ENCODE results near the gene PHF14. TPM values are rescaled to one million over a fixed set of nuclear protein-coding genes. Genes with fewer than 3 reads are reported as not detected.

PHF14 gene
- total RNA-seq, 1 donor from 2014 or later: 23.1 TPM

DNA sequence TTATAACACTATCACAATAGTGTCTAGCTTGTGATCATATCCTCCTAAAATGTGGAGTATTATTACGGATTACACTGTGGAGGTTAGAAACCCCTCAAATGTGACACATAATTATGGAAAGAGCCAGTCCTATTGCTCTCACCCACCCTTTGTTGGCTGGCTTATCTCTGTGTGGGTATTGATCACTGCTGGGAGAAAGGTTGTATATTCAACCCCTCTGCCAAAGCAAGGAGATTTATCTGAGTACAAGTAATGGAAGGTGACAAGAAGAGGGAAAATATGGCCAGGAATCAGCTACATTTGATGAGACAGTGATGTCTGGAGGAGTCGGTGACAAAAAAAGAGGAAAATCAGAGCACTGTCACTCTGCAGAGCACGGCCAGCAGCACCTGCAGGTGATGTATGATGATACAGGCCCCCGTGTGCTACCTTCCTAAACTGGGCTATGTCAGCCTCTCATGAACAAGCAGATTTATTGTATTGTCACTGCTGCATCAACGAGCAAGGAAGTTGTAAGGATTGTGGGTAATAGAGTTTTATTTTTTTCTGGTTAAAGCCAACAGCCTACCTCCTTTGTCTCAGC, 235.3 kb downstream of the PHF14 start:
- H3K27me3 Mint-ChIP-seq (ENCODE audit: low read depth): no peaks in the 10 kb centered on the region
- H3K36me3 Mint-ChIP-seq (ENCODE audit: low read depth): no peaks in the 10 kb centered on the region
- no peak overlapping the region for H3K27ac Mint-ChIP-seq (ENCODE audit: unreplicated experiment)
- H3K4me3 Mint-ChIP-seq (ENCODE audit: unreplicated experiment): no peak overlapping the region
- TF ChIP-seq, protein P1, sequence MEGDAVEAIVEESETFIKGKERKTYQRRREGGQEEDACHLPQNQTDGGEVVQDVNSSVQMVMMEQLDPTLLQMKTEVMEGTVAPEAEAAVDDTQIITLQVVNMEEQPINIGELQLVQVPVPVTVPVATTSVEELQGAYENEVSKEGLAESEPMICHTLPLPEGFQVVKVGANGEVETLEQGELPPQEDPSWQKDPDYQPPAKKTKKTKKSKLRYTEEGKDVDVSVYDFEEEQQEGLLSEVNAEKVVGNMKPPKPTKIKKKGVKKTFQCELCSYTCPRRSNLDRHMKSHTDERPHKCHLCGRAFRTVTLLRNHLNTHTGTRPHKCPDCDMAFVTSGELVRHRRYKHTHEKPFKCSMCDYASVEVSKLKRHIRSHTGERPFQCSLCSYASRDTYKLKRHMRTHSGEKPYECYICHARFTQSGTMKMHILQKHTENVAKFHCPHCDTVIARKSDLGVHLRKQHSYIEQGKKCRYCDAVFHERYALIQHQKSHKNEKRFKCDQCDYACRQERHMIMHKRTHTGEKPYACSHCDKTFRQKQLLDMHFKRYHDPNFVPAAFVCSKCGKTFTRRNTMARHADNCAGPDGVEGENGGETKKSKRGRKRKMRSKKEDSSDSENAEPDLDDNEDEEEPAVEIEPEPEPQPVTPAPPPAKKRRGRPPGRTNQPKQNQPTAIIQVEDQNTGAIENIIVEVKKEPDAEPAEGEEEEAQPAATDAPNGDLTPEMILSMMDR (IDR thresholded peaks at IDR 0.05): no peak
- H3K4me1 Mint-ChIP-seq (ENCODE audit: low read depth): peaks cover 17% of the 10 kb centered on the region
- DNase-seq (ENCODE audit: low spot score): no peak
- no peaks in the 10 kb centered on the region for H3K9me3 Mint-ChIP-seq (ENCODE audit: low read depth)

DNA sequence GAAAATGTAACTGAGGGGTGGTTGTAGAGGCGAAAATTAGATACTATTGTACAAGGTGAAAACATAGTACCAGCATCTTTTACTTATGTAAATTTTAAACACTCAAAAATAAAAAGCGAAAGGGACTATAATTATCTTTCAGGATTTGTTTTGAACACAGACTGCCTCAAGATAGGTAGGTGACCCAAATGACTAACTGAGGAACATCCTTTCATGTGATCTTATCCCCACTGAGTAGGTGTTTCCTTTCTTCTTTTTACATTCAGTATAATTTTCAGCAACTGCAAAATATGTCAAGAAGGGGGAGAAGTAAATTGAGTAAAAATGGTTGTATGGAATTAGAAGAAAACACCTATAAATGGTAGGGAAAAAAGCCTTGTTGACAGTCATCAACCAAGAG, 236.7 kb downstream of the PHF14 start:
- TF ChIP-seq, protein P1 (IDR thresholded peaks at IDR 0.05): no peak
- Mint-ChIP-seq H3K9me3 (ENCODE audit: low read depth) (no peaks in the 10 kb centered on the region), H3K4me1 (ENCODE audit: low read depth) (peaks cover 17% of the 10 kb centered on the region), H3K4me3 (ENCODE audit: unreplicated experiment) (no peak overlapping the region), H3K36me3 (ENCODE audit: low read depth) (no peaks in the 10 kb centered on the region), H3K27me3 (ENCODE audit: low read depth) (no peaks in the 10 kb centered on the region), H3K27ac (ENCODE audit: unreplicated experiment) (no peak overlapping the region)
- DNase-seq (ENCODE audit: low spot score): no peak

DNA sequence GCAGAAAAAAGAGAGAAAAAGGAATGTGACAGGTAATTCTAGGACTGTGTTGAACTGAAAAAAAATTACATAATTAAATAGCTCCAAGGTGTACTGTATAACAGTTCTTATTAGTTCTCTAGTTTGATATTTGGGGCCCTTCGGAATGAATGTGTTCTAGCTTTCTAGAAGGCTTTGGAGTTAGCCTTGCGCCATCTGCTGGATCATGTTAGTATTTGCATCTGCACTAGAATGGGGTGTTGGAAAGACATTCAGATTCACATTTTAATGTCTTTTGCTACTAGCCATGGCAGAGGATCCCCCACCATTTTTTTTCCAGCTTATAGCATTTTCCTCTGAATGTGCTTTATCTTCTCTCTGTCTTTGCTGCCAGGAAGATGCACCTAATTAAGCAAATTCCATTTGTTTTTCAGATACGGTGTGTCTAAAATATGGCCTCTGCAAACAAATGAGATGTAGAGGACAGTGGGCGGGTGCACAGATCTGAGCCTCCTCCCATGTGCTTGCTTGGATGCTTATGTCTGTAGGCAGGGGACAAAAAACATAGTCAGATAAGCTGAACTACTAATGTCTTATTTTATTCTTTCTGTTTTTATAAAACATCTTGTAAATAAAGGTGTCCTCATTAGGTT, 238.5 kb downstream of the PHF14 start:
- no peak overlapping the region for H3K27ac Mint-ChIP-seq (ENCODE audit: unreplicated experiment)
- H3K27me3 Mint-ChIP-seq (ENCODE audit: low read depth): no peaks in the 10 kb centered on the region

DNA sequence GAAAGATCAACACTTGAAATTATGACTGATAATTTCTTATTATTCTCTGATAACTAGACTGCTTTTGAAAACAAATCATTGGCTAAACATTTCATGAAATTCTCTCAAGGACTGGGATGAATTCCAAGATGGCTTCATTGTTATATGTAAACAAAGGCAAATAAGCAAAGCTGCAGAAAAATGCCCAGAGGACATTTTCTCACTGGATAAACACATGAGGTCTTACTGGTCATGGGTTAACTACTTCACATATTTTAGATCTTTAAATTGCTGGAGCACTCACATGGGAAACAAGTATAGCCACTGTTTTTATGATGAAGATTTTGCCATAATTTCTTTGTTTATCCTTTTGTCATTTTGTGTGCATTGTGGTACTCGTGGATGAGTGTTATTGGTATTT, 239.1 kb downstream of the PHF14 start:
- Mint-ChIP-seq H3K9me3 (ENCODE audit: low read depth) (no peaks in the 10 kb centered on the region), H3K4me3 (ENCODE audit: unreplicated experiment) (no peak overlapping the region), H3K36me3 (ENCODE audit: low read depth) (no peaks in the 10 kb centered on the region), H3K4me1 (ENCODE audit: low read depth) (peaks cover 17% of the 10 kb centered on the region), H3K27me3 (ENCODE audit: low read depth) (no peaks in the 10 kb centered on the region), H3K27ac (ENCODE audit: unreplicated experiment) (no peak overlapping the region)
- no peak for DNase-seq (ENCODE audit: low spot score)
- TF ChIP-seq, protein P1 (IDR thresholded peaks at IDR 0.05): no peak

More for the DNA sequence above, 238.5 kb downstream of the PHF14 start:
- no peaks in the 10 kb centered on the region for H3K36me3 Mint-ChIP-seq (ENCODE audit: low read depth)
- DNase-seq (ENCODE audit: low spot score): no peak
- H3K4me1 Mint-ChIP-seq (ENCODE audit: low read depth): peaks cover 17% of the 10 kb centered on the region
- no peaks in the 10 kb centered on the region for H3K9me3 Mint-ChIP-seq (ENCODE audit: low read depth)
- TF ChIP-seq, protein P1 (IDR thresholded peaks at IDR 0.05): peak; percentile 92
- H3K4me3 Mint-ChIP-seq (ENCODE audit: unreplicated experiment): no peak overlapping the region

DNA sequence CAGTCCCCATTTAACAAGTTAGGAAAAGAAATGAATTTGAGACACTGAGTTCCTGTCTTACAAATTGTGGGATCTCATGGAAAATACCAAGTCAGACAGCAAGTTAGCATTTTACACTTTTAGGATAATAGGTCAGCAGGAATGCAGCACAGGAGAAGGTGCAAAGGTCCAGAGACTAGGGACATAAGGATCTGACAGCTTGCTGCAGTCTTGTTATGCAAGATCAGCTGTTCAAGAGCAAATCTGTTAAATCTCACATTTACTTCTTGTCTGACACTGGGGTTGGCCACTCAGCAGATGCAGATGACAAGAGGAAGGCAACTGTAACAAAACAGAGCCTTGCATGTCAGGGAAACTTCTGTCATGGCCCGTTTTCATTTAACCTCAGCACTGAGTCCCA, 239.6 kb downstream of the PHF14 start:
- no peaks in the 10 kb centered on the region for H3K9me3 Mint-ChIP-seq (ENCODE audit: low read depth)
- no peak overlapping the region for H3K4me3 Mint-ChIP-seq (ENCODE audit: unreplicated experiment)
- no peaks in the 10 kb centered on the region for H3K36me3 Mint-ChIP-seq (ENCODE audit: low read depth)
- no peak for DNase-seq (ENCODE audit: low spot score)
- H3K27me3 Mint-ChIP-seq (ENCODE audit: low read depth): no peaks in the 10 kb centered on the region
- TF ChIP-seq, protein P1 (IDR thresholded peaks at IDR 0.05): no peak
- no peak overlapping the region for H3K27ac Mint-ChIP-seq (ENCODE audit: unreplicated experiment)
- H3K4me1 Mint-ChIP-seq (ENCODE audit: low read depth): peaks cover 17% of the 10 kb centered on the region
